Measurements from ENCODE around the gene RAB19. TPM values are rescaled to one million over a fixed set of nuclear protein-coding genes. Genes with fewer than 3 reads are reported as not detected.

The RAB19 gene
- total and polyA plus RNA-seq, 10 of the 15 experiments (the other 5 are each of a cell fraction or from before 2014, with no cell fraction given): 0.14 to 1.0 (median 0.23) TPM; not detected in 5

- TF ChIP-seq MYB (IDR thresholded peaks at IDR 0.05; ENCODE audit: borderline replicate concordance, low read depth, low read length): no peak
- no peak for TF ChIP-seq MLLT1 (IDR thresholded peaks at IDR 0.05)
- TF ChIP-seq TCF7 (IDR thresholded peaks at IDR 0.05; ENCODE audit: borderline replicate concordance): no peak
- TF ChIP-seq ZBTB40 (IDR thresholded peaks at IDR 0.05; ENCODE audit: borderline replicate concordance): no peak
- no peak for TF ChIP-seq ESRRA (IDR thresholded peaks at IDR 0.05; ENCODE audit: low read length)
- TF ChIP-seq FOXM1 (IDR thresholded peaks at IDR 0.05; ENCODE audit: low read depth, low read length): no peak
- no peak for TF ChIP-seq ZZZ3 (IDR thresholded peaks at IDR 0.05; ENCODE audit: control insufficient read depth, insufficient read length, low read depth)
- TF ChIP-seq ELK1 (IDR thresholded peaks at IDR 0.05; ENCODE audit: low read depth, low read length): no peak
These were observed 10.0 kb upstream of the RAB19 start (continued) for GRCh38 chr7:140393756-140394306.
